Measurements from ENCODE around the gene STARD4.

Gene STARD4

DNA sequence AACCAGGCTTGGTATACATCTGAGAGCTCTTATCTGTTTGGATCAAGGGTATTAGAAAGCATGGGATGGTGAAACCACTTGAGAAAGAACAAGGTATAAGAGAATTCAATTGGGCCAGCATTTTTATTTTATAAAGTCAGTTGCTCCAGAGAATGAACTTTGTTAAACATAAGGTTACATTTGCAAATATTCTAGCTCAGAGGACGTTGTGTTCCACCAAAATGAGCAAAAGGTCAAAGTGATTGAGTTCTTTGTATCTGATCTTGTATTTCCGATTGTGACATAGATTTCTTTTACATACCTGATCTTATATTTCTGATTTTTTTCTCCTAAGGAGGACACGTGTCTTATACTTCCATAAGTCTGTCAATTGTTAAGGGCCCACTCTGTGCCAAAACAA lies 8.6 kb upstream of the STARD4 start:
- DNase-seq: no peak

DNA sequence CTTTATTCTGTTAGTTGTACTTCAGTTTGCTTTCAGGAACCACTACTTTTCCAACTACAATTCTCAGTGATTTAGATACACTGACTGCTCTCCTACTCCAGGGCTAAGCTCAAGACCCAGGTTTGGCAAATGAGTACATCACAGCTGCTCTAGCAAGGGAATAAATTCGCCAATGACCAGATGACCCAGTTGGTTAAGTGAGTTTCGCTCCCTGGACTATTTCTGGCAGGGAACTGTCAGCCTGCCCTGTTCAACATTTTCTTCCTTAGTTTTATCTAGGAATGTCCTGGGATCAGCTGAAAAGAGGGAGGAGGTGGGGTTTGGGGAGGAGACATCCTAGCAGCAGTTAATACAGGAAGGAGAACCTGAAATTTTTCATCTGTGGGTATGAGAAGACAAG lies 6.4 kb upstream of the STARD4 start:
- DNase-seq: no peak

DNA sequence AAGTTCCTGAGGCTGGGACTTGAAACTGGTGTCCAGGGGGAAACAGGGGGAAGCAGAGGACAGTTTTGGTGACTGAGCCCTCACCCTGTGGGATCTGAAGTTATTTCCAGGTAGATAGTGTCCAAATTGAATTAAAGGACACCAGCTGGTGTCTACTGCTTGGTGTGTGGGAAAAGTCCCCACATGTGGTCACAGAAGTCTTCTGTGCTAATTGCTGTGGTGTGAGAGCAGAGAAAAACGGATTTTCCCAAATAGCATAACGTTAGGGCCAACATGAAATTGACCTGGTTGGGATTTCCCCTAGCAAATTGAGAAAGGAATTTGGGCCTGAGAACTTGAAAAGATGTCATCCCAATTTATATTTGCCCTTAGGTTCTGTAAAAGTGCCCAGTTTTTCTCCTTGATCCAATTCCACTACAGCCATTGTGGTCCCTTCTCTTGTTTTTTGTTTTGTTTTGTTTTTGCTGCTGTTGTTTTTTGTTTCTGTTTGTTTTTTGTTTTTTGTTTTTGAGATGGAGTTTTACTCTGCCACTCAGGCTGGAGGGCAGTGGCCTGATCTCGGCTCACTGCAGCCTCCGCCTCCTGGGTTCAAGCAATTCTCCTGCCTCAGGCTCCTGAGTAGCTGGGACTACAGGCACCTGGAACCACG lies 5.6 kb upstream of the STARD4 start:
- no peak for DNase-seq

DNA sequence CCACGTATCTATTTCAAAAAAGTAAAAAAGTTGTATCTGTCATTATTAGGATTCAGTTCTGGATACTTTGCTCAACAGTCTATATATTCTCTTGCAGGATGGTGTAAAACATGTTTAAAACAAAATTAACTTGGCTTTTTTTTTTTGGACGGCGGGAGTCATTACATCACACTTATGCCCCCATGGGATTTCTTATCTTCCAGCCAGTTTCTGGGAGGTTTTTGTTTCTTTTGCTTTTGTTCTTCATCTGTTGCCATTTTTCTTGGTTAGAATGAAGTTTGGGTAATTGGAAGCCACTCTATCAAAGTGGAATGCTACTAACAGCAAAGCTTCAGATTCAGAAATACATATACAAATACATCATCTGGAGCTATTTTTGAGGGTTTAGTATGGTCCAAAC lies 1.8 kb upstream of the STARD4 start:
- DNase-seq: no peak

DNA sequence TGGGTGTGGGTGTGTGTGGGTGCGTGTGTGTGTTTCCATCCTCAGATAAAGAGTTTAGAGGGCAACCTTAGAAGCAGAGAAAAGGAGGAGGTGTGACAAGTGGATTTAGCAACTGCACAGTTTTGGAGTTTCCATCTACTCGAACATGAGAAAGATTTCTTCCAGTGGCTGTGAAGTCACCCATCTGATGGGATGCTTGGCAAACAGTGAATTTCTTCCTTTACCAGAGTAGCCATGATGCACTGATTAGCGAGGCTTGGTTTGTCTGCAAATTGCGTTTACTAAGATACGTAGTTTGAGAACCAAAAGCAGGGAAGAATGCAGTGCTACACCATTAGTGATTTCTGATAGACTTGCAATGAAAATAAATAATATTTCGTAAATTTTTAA lies 791 bp upstream of the STARD4 start:
- no peak for DNase-seq

DNA sequence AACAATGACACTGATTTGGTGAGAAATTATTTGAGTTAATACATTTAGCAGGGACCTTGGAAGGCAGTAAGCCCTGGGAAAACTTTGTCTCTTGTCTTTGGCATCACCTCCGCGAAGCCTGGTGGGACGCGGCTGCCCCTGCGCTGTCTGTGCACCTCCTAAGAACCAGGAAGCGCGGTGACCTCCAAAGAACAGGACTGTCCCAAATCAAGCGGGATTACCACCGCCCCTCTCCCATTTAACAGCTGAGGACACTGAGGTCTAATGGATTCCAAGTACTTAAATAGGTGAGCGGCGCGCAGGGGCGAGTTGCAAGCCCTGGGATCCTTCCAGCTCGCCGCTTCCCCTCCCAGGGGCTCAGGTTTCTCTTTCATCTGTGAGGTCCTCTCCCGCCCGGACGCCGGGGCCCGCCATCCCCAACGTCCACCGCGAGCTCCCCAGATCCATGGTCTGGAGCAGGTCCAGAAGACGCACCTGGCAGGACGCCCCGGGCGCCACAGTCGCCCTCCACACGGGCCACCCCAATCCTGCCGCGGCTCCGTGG lies 432 bp downstream of the STARD4 start:
- peak in 1 of 5 experiments; percentile 34 for DNase-seq

DNA sequence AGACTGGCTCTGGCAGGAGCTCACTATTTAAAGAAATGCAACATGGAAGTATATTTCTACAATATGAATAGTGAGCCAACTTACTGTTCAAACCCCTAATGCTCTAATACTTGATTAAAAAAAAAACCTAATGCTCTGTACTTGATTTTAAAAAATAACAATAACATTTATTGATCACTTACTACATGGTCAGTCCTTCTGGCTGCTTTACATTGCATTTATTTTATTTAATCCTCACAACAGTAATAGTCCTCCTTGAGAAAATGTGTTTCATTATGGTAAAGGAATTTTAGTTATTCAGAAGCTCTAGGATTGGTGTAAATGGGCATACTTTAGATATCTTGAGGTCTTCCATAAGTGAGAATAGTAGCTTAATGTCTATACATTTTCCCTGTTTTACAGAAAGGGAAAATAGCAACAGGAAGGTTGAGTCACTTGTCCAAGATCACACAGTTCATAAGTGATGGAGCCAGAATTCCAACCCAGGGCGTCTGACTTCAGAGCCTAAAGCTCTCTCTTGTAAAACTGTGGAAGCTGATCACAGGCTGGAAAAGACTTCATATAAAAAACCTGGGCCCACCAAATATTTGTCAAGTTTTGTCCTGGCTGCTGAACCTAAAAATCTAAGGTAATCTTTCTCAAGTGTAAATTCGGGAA lies 1.0 kb downstream of the STARD4 start:
- DNase-seq: no peak

DNA sequence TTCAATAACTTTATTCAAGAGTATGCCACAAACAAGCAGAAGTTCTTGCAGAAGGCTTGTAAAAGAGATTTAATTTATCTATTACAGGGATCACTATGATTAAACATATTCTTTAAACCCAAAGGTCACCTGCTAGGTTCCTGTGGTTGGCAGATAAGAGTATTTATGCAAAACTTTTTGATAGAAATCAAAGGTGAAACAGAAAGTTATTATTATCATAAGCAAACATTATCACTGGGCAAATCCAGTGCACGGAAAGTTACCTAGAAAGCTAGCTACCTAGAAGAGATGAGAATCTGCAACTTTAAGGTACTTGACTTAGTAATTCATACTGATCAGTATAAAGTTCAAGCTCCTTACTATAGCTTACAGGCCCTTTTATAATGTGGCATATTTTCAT lies 3.2 kb downstream of the STARD4 start:
- peak in 1 of 5 experiments; percentile 63 for DNase-seq

DNA sequence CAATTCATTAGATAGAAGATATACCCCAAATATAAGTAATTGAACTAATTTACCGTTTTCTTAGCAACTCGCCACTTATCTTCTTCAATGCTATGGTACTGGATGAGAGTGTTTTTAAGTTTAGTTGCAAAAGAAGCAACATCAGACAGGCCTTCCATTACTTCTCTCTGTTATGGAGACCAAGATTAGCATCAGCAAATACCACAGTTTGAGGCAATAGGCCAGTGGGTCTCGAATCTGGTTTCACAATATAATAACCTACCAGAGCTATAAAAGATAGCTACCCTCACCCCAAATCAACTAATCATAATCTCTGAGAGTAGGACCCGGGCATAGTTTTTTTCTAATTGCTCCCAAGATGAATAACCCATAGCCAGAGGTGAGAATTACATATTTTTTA lies 5.1 kb downstream of the STARD4 start:
- DNase-seq: no peak

DNA sequence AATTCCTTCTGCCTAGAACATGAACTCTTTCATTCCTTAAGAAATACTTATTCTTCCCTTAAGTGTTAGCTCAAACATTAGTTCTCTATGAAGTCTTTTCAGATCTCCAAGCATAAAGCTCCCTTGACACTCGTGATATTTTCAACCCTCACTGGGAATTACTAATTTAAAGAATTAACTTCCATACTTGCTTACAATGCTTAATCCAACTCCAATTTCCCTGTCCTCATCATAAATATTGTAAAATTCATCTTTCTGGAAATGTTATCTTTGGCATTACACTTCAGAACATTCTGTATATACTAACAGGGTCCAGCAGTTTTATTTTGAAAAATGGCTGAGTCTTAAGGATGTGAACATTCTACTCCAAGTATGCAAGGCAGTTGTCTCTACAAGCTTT lies 7.2 kb downstream of the STARD4 start:
- no peak for DNase-seq

DNA sequence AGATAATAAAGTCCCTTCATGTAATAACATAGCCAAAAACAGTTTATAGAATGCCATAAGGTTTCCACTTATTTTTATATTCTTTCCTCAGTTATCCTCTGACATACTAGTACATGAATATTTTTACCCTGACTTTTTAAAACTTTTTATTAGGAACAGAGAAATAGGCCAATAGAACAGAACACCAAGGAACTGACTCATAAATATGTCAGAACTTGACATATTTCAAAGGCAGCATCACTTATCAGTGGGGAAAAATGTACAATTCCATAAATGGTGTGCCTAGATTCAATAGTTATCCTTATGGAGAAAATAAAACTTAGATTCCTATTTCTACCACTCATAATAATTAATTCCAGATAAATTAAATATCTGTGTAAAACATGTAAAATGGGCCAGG lies 9.4 kb downstream of the STARD4 start:
- no peak for DNase-seq

DNA sequence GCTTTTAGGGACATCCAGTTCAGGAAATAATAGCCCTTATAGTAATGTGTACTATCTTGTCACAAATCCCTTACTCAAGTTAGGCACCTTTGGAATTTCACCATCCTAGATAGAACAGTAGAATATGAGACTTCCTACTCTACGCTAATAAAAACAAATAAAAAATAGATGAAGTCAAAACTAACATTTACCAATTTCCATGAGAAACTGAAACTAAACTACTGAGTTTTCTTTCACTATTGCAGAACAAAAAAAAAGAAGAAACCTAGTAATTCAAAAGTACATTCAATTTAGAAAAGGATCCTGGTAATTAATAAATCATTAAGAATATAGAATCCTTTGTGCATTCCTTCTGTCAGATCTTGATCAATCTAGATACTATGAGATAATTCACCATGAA lies 14.0 kb downstream of the STARD4 start:
- DNase-seq: no peak

DNA sequence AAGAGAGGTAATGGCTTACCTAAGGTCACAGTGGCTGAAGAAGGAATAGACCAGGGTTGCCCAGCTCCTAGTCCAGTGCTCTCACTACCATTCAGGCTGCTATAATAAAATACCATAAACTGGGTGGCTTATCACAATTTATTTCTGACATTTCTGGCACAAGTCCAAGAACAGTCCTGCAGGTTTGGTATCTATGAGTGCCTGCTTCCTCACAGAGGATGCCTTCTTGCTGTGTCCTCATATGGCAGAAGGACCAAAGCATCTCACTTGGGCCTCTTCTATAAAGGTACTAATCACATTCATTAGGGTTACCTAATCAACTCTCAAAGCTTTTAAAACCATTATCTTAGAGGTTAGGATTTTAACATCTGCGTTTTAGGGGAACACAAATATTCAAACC lies 17.2 kb downstream of the STARD4 start:
- no peak for DNase-seq

DNA sequence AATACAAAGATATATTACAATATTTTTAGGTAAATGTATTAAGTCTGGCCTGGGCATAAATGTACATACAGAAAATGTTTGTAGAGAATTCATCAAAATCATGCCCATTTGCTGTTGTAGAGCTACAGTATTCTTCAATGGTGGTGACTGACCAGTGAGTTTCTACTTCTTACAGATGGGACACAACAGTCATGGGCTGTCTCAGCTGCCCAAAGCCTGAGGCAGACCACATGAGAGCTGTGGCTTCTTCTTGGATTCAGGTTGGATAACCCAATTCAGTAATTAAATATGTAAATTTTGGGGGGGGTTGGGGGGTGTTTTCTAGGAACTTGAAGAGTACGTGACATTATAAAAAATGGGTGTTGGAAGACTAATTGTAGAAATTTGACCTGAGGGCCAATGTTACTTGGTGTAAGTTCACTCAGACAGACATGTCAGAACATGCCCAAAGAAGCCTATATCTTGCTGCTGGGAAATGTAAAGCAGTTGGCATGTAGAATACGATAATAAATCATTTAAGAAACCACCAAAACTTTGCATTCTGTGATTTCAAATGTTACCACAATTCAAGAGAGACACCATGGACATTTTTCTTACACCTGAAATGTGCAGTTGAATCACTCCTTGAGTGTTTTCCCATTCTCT lies 17.9 kb downstream of the STARD4 start:
- peak in 1 of 5 experiments; percentile 28 for DNase-seq

DNA sequence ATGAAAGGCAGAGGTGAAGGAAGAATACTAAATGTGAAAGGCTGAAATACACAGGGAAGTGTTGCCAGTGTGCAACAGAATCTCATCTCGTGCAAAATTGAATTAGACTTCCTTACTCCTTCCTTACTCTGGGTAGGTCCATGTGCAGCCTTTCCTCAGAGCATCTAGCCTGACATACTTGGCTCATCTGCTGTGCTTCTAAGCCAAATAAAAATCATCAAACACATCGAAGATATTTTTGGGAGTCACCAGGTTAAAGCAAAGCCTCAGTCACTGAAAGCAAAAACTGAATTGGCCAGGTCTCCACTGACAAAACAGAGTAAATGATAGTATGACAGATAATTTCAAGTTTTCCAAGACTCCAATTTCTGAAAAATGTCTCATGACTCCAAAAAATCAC lies 19.3 kb downstream of the STARD4 start:
- no peak for DNase-seq

DNA sequence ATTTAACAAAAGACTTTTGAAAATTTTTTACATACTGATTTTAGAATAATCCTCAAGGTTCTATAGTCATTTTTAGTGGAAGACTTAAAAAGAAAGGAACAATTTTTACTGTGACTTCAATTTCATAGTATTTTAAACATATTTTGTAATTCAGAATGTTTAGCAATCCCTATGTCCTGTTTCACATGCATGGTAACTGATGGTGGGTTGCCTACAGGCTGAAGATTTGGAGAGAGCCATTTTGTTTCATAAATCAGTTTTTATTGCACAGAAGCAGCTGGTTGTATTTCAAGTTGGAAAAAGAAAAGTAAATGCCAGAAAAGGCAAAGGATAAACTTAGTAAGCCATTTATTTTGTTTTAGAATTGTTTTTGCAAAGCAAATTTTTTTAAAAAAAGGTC lies 24.0 kb downstream of the STARD4 start:
- no peak for DNase-seq

DNA sequence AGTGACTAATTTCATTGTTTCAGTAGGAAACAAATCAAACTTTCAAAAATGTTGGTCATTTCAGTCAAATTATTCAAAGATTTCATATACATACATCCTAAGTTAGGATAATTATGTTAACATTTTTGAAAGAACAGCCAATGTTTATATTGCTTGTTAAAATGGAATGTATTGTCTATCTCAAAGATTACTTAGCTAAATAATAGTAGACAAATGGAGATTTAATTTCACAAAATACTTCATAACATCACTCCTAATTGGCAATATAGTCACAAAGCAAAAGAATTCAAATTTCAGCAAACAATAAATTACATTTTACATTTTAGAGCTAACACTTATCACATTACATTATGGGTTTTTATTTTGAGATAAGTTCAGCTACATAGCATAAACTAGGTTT lies 25.4 kb downstream of the STARD4 start:
- DNase-seq: no peak

DNA sequence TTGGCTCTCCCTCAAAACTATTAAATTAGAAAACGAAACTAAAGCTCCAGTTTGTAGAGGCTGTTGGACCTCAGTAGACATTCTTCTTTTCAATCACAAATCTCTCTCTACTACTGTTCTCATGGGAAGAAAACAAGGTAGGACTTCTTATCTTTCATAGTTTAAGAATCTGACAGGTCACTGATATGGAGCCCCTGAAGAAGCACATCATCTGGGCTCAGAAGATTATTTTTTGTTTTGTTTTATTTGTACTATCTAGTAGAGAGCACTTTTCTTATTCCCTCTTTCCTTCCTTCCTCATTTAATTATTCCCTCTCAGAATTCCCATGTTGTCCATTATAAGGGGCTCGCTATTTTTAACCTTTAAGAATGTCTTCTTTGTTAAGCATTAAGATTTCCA lies 26.3 kb downstream of the STARD4 start:
- DNase-seq: no peak

DNA sequence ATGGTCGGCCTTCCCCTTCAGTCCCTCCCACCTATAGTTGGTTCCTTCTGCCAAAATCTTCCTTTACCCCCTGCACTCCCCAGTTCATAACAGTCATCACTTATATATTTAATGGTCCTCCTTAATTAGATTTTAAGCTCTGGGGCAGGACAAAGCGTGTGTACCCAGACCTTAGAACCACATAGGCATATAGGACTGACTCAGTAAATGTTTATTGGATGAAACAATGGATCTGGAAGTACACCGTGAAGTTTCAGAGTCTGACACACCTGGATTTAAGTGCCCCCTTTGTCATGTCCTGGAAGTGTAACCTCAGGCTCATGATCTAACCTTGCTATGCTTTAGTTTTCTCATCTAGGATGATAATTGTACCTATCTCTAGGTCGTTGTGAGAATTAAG lies 32.0 kb downstream of the STARD4 start:
- no peak for DNase-seq

DNA sequence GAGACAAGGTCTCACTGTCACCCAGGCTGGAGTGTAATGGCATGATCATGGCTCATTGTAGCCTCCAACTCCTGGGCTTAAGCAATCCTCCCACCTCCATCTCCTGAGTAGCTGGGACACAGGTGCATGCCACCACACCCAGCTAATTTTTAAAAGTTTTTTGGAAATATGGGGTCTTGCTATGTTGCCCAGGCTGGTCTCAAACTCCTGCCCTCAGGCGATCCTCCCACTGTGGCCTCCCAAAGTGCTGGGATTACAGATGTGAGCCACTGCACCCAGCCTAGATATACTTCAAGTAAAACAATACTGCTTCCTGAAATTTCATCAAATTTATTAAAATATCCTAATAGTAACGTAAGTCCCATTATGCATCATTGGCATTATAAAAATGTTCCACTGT lies 33.4 kb downstream of the STARD4 start:
- DNase-seq: no peak

DNA sequence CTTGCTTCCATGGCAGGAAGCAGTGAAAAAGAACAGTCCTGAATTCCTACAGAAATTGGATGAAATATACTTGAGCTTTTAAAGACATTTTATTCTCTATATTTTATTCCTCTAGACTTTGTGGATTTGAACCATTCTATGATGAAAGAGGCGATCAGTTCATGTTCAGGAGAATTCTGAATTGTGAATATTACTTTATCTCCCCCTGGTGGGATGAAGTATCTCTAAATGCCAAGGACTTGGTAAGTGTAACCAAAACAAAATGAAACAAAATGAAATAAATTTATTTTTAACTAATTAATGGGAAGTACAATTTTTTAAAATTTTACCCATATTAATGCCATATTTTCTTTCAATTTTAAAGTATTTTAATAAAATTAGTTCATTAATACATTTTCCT lies 34.1 kb downstream of the STARD4 start:
- no peak for DNase-seq

DNA sequence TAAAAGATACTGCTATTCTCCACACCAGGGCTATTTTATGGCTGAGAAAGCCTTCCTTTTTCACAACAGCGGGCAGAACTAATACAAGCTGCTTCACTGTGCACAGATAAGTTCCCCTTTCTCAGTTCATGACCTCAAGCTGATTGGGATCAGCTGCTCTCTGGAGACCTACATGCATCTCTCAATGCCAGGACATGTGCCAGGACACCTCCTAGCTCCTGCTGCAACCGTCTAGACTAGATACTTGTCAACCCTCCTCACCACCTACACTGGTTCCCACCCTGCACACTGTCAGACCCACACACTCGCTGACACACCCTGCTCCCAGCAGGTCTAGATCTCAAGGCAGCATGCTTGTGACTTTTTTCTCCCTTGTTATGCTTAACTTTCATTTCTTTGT lies 39.8 kb downstream of the STARD4 start:
- no peak for DNase-seq

DNA sequence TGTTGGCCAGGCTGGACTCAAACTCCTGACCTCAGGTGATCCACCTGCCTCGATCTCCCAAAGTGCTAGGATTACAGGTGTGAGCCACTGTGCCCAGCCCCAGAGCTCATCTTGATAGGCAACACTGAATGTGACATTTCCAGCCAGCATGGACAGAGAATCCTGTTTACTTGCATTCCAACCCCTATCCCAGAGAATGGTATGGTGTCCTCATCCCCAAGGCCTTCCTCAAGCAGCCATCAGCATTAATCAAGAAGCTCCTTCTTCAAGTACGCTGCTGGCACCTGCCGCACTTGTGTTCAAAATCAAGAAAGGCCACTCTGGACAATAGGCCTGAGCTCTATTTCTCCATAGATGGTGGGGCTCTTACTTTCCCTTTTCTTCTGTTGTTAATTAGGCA lies 40.2 kb downstream of the STARD4 start:
- DNase-seq: no peak

DNA sequence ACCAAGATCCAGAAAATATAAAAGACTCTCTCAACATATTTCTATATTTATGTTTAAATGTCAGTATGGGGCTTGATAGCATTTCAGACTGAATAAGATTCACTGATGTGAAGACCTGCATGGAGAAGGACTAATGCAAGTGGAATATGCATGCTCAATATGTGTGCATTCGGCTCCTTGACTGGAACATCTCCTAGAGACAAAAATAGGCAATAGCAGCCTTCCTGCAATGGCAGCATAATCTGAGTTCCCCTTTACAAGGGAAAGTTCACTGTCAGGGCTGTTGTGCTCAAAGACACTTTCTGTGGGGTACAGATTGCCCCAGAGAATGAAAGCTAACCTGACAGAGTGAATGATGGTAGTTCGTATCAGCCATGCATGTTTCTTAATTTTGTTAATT lies 42.4 kb downstream of the STARD4 start:
- DNase-seq: no peak
